ENCODE measurements around the gene BDH1. TPM values are rescaled to one million over a fixed set of nuclear protein-coding genes. Genes with fewer than 3 reads are reported as not detected.
A peak's percentile ranks its signal among the peaks of the same experiment; 100 is the strongest.

The BDH1 gene
- total and polyA plus RNA-seq, 2 of the 13 experiments (the other 11 are each of a cell fraction or from before 2014, with no cell fraction given): 21.2 to 71.9 TPM

GRCh38 chr3:197466586-197467399, 89.0 kb downstream of the BDH1 start (continued):
- TF ChIP-seq GABPA (IDR thresholded peaks at IDR 0.05; ENCODE audit: low read depth, low read length) (no peak), GABPA (CRISPR knock-in tag; IDR thresholded peaks at IDR 0.05; ENCODE audit: low read depth) (no peak), ARNT2 (CRISPR knock-in tag; IDR thresholded peaks at IDR 0.05; ENCODE audit: low read depth) (no peak), HNRNPLL (IDR thresholded peaks at IDR 0.05; ENCODE audit: low read depth, low read length, poor library complexity, severe bottlenecking) (no peak), HNF4A (CRISPR knock-in tag; IDR thresholded peaks at IDR 0.05) (no peak), RAD51 (IDR thresholded peaks at IDR 0.05; ENCODE audit: borderline replicate concordance) (no peak), ZNF546 (CRISPR knock-in tag; conservative IDR thresholded peaks at IDR 0.05) (no peak), TFE3 (CRISPR knock-in tag; IDR thresholded peaks at IDR 0.05) (no peak), RAD21 (CRISPR knock-in tag; IDR thresholded peaks at IDR 0.05) (no peak), NFYC (CRISPR knock-in tag; IDR thresholded peaks at IDR 0.05) (no peak), U2AF1 (optimal IDR thresholded peaks at IDR 0.05; ENCODE audit: low read depth, low read length) (no peak), THAP9 (CRISPR knock-in tag; IDR thresholded peaks at IDR 0.05; ENCODE audit: borderline replicate concordance) (no peak), CREB1 (IDR thresholded peaks at IDR 0.05) (0 out of 2 replicates have a peak, but pooled peaks have one; percentile 19), CREB1 (CRISPR knock-in tag; IDR thresholded peaks at IDR 0.05) (no peak), ZBTB14 (CRISPR knock-in tag; IDR thresholded peaks at IDR 0.05) (no peak), ZNF710 (CRISPR knock-in tag; IDR thresholded peaks at IDR 0.05; ENCODE audit: borderline replicate concordance) (no peak; the same call in 1 of the 2 replicates), ZNF747 (CRISPR knock-in tag; IDR thresholded peaks at IDR 0.05; ENCODE audit: borderline replicate concordance) (peak; percentile 41; the same call in 1 of the 2 replicates), ZNF263 (CRISPR knock-in tag; IDR thresholded peaks at IDR 0.05) (no peak), MEF2D (CRISPR knock-in tag; IDR thresholded peaks at IDR 0.05) (0 out of 2 replicates have a peak, but pooled peaks have one; percentile 21), FOXP4 (CRISPR knock-in tag; IDR thresholded peaks at IDR 0.05) (no peak), ELF3 (CRISPR knock-in tag; IDR thresholded peaks at IDR 0.05) (no peak)
